GM21528 (cell line): ENCODE measurements around the gene NAPEPLD.
"Not testable (repeated sequence)": the region's sequence is repeated elsewhere in the genome, so short reads cannot be mapped to it uniquely, and the experiment has no call there.

ENCODE experiments used
- ATAC-seq: cut with Tn5 transposase; IDR thresholded peaks from one replicate; pipeline ENCODE4 v1.9.1; 2021; ENCODE audit warnings: mild to moderate bottlenecking, moderate library complexity; ENCODE audit not compliant: unreplicated experiment, low FRiP score

NAPEPLD gene

DNA sequence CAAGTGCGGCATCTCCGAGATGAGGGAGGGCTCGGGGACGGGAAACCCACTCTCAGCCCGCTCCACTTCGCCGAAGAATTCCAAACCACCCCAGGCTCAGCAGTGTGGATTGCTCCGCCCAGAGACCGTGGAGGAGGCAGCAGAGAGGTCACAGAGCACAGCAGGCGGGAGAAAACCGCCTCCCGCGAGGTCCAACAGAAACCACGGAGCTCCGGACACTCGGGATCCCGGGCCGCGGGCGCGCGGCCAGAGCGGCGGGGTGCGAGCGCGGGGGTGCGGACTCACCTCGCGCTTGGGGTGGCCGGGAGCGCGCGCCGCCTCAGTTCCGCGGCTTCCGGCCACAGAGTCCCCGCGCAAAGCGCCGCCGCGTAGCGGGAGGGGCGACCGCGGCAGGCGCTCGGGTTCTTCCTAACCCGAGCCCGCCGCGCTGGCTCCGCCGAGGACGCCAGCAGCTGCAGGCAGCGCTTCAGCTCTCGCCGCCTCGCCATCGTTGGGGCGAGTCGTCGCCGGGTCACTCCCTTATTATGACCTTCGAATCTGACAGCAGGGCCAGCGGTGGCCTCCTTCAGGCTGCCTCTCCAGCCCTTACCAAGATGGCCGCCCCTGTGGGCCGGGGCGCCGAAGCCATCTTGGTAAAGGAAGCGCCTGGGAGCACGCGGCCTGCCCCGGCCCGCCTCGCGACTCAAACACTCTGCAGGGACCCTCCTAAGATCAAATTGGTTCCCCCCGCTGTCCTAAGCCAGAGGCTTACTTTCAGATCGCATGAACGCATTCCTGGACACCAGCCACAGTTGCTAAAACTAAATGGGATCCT is at the start of gene NAPEPLD:
NAPEPLD (minus strand) TSS at position 106 of the 814 bp plus-strand sequence. CDS start 20,323 bp downstream, outside the sequence.
- peak; percentile 90 for ATAC-seq

DNA sequence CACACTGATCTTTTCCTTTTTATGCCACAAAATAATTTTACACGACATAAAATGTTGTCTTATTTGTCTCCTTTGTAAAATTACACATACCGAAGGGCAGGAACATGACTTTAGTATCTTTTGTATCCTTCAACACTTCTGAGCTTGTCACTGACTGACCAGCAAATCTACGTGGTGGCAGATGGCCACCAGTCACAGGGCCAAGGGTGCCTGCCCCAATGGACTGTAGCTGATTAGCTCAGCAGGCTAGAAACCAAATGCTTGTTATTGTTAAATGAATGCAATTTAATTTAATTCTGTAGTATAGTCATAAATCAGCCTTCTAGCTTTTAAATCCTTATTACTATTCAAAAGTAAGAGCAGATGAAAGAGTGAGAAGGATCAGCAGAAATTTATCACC is 49.2 kb upstream of the NAPEPLD start:
- not testable (repeated sequence) for ATAC-seq

DNA sequence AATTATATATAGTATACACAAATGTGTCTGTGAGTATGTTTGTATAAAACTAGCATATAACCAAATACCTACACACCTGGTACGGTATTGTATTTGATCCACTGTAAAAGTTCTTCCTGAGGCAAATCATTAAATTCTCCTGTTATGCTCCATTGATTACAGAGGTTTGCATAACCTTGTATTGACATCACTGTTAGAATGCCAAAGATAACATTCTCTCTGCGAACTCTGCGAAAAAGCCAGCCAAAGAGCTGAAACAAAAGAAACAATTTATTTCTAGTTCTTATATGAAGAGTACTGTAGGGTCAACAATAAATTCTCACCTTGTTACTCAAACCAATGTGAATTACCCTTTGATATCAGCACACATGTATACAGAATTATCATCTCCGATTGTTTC is 46.5 kb upstream of the NAPEPLD start:
- ATAC-seq: not testable (repeated sequence)

DNA sequence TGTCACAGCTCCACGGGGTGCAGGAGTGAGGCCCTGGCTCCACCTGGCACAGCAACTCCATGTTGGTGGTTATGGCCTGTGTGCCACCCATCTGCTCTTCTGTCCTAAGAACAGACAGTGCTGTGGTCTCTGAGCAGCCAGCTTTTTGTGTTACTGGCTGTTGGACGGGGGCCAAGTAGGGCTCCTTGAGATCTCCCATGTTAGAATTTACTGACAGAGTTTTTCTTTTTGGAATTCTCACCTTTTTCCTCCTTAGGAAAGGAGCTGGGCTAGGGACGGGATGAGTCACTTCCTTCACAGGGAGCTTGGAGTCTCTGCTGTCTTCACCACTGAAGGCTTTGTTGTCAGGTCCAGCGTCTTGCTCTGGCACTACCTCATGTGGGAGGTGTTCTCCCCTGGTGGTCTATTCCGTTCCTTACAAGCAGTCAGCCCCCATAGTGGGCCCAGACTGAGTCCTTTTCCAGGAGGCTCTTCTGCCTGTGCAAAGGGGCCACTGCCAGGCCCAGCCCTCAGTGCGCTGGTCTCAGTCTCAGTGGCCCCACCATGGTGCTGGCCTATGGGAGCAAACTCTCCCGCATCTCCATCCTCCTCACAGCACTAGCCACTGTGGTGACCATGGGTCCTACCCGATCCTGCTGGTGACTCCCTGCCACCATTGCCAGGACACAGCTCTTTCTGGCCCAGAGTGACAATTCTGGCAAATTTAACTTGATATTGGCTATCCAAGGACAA is 23.7 kb upstream of the NAPEPLD start:
- not testable (repeated sequence) for ATAC-seq

DNA sequence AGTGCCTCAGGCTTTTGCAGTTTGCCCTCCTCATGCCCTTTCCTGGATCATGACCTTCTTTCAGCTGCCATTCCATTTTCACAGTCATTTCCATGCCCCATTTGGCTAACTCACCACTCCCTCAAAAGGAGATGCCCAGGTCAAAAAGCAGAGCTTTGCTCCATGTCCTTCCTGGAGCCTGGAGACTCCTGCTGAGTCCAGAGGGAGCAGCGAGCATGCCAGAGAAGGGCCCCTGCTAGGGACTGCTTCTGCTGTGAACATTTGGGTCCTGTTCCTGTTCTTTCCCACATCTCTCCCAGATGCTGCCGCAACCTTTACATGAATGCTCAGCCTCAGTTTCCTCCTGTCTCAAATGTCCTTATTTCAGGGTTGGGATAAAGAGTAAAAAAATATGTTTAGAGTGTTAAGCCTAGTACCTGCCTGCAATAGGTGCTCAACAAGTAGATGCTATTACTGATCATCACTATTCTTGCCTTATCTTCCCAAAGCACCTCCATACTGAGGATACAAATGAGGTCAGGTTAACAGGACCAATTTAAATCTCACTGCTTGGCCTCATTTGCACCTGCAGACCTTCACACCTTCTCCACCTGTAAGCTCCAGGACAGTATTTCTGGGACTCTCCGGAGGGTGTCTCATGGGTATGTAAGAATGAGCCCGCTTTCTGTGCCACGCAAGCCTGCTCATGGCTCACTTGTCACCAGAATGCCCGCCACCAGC is 23.0 kb upstream of the NAPEPLD start:
- not testable (repeated sequence) for ATAC-seq

DNA sequence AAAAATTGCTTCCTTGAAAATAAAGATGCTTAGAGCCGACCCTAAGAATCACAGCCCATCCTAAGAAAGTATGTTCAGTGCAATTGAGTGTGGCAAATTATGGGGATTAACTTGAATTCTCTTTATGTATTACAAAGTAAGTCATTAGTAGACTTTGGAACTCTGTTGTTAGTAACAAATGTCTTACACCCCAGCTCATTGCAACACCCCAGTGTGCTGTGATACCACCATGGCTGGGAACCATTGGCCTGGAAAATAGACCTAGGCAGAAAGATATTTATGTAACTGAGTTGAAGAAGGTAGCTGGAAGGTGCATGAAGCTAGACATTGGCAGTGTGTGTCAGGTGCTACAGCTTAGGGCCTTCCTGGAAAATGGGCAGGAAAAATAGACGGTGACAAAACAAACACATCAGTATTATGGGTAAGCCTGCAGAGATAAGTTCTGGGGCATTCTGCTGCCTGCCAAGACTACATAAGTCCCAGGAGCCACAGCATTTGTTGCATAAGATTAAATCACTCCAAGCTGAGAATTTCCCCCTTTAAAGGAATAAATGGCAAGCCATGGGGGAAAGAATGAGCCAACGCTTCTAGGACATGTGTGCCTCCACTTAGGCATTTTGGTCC is 18.1 kb upstream of the NAPEPLD start:
- ATAC-seq: not testable (repeated sequence)

DNA sequence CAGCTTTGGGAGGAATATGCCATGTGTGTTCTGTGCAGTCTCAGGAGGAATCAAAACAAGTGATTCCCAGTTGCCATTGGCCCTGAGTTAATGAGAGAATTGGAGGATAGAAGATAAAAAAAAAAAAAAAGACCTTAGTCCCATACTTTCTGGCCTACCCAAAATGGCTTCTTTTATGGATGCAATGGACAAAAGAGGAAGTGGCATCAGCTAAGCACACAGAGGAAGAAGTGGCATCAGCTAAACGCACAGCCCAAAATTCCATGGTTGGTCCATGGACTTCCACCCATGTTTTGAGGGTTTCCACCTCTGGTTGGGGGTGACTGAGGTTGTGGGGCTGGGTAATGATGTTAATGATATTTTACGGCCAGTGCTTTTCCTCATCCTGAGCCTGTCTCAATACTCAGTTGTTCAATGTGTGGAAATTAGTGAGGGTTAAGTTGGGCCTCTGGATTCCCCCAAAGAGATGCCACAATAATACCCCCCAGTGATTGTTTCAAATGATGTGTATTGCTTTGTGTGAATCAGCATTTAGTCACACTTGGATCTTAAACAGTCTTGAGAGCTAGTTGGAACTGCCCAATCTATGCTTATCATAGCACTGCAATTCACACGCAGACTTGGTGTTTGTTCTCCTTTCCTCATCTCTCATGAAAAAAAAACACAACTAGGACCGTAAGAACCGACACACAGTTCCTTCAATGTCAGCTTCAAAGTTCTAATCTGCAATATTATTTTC is 14.4 kb upstream of the NAPEPLD start:
- not testable (repeated sequence) for ATAC-seq

DNA sequence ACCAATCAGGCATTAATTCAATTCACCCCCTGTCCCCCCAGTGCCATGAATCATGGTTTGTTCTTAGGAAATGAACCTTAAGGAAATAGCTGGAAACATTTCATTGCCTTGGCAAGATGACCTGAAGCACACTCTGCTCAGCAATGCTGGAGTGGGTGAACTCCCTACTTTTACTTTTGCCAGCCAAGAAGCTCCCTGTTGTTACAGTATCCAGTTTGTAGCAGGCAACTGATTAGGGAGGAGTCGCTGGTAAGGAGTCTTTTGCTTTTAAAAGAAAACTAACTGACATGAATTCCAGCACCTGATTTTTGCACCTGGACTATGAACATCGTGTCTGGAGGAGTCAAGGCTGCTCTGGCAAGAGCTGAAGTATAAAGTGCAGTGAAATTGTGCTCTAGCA is 13.7 kb upstream of the NAPEPLD start:
- ATAC-seq: not testable (repeated sequence)

DNA sequence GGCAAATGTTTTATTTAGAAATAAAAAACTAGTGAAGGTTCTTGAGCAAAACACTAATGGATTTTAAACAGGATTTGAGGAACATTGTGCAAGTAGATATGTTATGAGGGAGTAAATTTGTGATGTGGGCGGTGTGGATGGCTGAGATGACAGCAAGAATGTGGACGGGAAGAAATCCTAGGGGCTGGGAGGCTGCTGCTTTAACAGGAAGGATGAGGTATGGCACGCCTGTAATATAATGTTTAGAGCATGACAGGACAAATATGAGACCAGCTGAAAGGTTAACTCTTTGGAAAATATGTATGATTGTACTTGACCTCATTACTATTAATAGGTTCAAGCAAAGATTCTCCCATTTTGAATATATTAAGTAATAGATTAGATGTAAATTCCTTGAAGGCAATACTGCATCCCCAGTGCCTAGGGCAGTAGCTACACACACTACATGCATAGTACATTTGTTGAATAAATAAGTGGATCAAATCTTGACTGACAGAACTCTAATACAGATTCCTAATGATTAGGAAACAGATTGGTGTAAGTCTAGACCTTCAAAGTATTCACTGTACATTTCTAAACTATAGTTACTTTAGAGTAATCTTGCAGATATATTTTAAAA is 13.2 kb upstream of the NAPEPLD start:
- not testable (repeated sequence) for ATAC-seq

DNA sequence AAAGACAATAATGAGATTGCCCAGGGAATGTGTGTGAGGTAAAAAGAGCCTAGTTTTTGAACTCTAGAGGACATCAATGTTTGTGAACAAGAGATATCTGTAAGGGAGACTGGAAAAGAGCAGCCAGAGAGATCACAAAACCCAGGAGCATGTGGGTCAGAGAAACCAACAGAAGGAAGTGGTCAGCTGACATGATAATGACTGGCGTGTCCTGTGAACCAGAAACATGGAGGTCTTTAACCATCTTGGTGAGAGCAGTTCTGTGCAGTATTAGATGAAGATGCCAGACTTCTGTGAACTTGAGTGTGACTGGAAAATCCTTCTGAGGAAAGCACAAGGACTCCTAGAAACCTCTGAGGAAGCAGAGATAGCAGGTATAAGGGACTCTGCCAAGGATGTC is 10.2 kb upstream of the NAPEPLD start:
- ATAC-seq: not testable (repeated sequence)

DNA sequence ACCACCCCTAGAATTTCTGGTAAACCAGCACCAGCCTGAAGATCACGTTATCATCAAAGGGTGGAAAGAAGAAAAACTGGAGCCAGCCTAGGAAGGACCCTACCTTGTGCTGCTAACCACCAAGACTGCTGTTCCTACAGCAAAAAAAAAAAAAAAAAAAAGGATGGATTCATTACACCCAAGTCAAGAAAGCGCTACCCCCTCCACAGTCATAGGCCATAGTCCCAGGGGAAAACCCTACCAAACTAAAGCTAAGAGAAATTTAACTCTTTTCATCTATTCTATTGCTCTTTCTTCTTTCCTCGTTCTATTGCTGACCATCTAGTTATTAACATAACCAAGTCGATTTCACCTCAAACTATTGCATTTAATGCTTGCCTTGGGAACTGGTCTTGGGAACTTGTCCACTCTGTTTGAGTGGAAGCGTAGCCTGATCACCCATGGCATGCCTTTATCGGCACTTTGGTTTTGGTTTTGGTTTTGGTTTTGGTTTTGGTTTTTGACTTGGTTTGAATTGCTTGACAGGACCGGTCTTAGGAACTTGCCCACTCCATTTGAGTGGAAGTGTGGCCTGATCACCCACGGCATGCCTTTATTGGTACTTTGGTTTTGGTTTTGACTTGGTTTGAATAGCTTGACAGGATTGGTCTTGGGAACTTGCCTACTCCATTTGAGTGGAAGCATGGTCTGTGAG is 6.6 kb upstream of the NAPEPLD start:
- not testable (repeated sequence) for ATAC-seq

DNA sequence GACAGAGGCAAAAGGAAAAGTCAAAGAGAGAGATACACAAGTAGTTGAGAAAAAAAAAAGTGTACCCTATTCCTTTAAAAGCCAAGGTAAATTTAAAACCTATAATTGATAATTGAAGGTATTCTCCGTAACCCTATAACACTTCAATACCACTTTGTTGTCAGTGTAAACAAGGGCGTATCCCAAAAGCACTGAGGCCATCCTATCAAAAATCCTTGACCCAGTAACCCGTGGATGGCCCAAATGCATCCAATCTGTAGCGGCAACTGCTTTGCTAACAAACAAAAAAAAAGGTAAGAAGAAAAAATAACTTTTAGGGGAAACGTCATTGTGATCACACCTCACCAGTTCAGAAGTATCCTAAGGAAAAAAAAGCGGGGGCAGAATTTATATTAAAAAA is 5.1 kb upstream of the NAPEPLD start:
- ATAC-seq: no peak

DNA sequence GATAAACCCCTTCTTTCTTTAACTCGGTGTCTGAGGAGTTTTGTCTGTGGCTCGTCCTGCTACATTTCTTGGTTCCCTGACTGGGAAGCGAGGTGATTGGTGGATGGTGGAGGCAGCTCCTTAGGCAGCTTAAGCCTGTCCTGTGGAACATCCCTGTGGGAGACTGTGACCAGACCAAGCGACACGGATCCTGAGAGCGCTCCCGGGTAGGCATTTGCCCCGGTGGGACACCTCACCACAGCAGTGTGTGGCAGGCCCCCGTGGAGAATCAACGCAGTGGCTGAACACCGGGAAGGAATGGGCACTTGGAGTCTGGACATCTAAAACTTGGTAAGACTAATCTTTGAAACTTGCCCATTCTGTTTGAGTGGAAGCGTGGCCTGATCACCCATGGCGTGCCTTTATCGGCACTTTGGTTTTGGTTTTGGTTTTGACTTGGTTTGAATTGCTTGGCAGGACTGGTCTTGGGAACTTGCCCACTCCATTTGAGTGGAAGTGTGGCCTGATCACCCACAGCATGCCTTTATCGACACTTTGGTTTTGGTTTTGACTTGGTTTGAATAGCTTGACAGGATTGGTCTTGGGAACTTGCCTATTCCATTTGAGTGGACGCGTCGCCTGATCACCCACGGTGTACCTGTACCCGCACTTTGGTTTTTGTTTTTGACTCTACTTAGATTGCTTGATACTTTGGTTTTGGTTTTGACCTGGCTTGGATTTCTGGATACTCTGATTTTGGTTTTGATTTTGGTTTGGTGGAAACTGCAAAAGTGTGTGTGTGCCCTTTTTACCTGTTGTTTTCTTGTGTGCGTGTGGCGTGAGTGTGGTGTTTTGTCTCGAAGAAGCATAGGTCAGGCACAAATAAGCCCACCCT is 4.1 kb upstream of the NAPEPLD start:
- ATAC-seq: not testable (repeated sequence)

DNA sequence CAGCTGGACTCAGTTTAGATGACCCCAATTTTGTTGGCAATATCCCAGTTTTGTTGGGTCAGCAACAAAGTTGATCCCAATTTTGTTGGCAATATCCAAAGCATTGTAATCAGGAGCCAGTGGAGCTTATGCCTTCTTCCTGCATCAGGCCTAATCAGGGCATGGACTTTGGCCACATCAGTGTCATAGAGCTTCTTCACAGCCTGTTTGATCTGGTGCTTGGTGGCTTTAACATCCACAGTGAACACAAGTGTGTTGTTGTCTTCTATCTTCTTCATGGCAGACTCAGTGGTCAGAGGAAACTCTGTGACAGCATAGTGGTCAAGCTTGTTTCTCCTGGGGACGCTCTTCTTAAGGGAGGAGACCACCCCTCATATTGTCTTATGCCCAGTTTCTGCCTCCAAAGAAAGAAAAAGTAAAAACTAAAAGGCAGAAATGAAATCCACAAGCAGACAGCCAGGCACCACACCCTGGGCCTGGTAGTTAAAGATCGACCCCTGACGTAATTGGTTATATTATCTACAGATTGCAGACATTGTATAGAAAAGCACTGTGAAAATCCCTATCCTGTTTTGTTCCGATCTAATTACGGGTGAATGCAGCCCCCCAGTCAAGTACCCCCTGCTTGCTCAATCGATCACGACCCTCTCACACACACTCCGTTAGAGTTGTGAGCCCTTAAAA is 3.2 kb upstream of the NAPEPLD start:
- not testable (repeated sequence) for ATAC-seq

DNA sequence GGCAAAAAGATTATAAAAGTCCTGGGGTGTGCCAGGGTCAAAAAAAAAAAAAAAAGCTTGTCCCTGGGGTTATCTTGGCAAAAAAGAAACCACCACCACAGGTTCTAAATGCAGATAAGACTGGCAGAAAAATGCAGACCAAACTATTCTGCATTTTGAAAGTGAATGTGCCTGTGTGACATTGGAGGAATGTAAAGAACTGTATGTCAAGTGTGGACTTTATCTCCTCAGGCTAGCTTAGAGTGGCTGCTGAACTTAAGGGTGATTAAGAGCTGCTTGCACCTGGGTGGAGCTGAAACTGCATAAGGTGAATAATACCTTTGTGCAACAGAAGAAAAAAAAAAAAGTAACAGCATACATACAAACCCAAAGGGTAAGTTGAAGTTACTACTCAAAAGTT is 1.3 kb upstream of the NAPEPLD start:
- ATAC-seq: no peak

DNA sequence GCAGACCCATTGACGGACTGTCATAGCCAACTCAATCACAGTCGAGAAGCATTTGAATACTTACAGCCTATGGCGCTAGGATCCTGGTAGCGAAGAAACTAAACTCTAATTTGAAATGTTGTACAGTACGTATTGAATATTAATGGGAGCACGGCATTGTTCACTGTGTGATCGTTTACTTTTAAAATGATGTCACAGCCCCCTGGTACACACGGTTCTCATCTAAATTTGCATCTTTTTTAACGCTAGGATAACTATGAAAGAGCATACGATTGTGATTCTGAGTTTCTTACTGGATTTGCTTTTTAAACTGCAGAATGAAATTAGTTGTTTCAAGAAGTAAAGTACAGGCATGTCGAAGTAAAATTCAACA is 895 bp upstream of the NAPEPLD start:
- no peak for ATAC-seq
